ELF-1 (cell line): Measurements from ENCODE around the gene SLCO3A1.

Experiments used
- DNase-seq: peaks from one replicate; pipeline ENCODE4 v3.0.0-alpha.2; 2016; ENCODE audit warnings: low read depth, low spot score

SLCO3A1 gene

GRCh38 chr15:91881569-91882297 is 28.2 kb downstream of the SLCO3A1 start:
- DNase-seq: peak; percentile 22

- no peak for DNase-seq
These were observed 29.5 kb downstream of the SLCO3A1 start for GRCh38 chr15:91882858-91883586.

GRCh38 chr15:91884606-91885005 is 31.1 kb downstream of the SLCO3A1 start:
- no peak for DNase-seq

GRCh38 chr15:91885054-91885453 is 31.5 kb downstream of the SLCO3A1 start:
- DNase-seq: no peak

GRCh38 chr15:91885714-91886270 is 32.3 kb downstream of the SLCO3A1 start:
- peak; percentile 42 for DNase-seq

- no peak for DNase-seq
These were observed 33.4 kb downstream of the SLCO3A1 start for GRCh38 chr15:91886878-91887277.

GRCh38 chr15:91887321-91887720 is 33.8 kb downstream of the SLCO3A1 start:
- no peak for DNase-seq

- DNase-seq: no peak
These were observed 34.4 kb downstream of the SLCO3A1 start for GRCh38 chr15:91887921-91888373.

- no peak for DNase-seq
These were observed 35.8 kb downstream of the SLCO3A1 start for GRCh38 chr15:91889111-91889815.

- peak; percentile 22 for DNase-seq
These were observed 37.1 kb downstream of the SLCO3A1 start for GRCh38 chr15:91890614-91891013.

- no peak for DNase-seq
These were observed 37.6 kb downstream of the SLCO3A1 start for GRCh38 chr15:91891101-91891500.

GRCh38 chr15:91891788-91892345 is 38.4 kb downstream of the SLCO3A1 start:
- no peak for DNase-seq

- DNase-seq: no peak
These were observed 38.9 kb downstream of the SLCO3A1 start for GRCh38 chr15:91892436-91892835.

- no peak for DNase-seq
These were observed 41.1 kb downstream of the SLCO3A1 start for GRCh38 chr15:91894606-91895005.

- no peak for DNase-seq
These were observed 41.5 kb downstream of the SLCO3A1 start for GRCh38 chr15:91895051-91895450.

- DNase-seq: no peak
These were observed 43.0 kb downstream of the SLCO3A1 start for GRCh38 chr15:91896341-91897055.

GRCh38 chr15:91897585-91898372 is 44.3 kb downstream of the SLCO3A1 start:
- DNase-seq: no peak

- no peak for DNase-seq
These were observed 45.3 kb downstream of the SLCO3A1 start for GRCh38 chr15:91898843-91899242.

- no peak for DNase-seq
These were observed 51.4 kb downstream of the SLCO3A1 start for GRCh38 chr15:91904942-91905341.

GRCh38 chr15:91908391-91908790 is 54.9 kb downstream of the SLCO3A1 start:
- no peak for DNase-seq
